ENCODE measurements around the gene DYRK1A.
"Not testable (repeated sequence)": the region's sequence is repeated elsewhere in the genome, so short reads cannot be mapped to it uniquely, and the experiment has no call there.

The DYRK1A gene

GRCh38 chr21:37483776-37484175 lies 117.2 kb downstream of the DYRK1A start:
- no peak for DNase-seq (ENCODE audit: low read depth in 2 of 2)

GRCh38 chr21:37484535-37485474 lies 118.2 kb downstream of the DYRK1A start:
- DNase-seq (ENCODE audit: low read depth in 2 of 2) = no peak

GRCh38 chr21:37489553-37489952 lies 123.0 kb downstream of the DYRK1A start:
- no peak for DNase-seq (ENCODE audit: low read depth in 2 of 2)

- DNase-seq (ENCODE audit: low read depth in 2 of 2) = no peak
Measured at GRCh38 chr21:37490084-37490483, 123.5 kb downstream of the DYRK1A start.

- DNase-seq (ENCODE audit: low read depth in 2 of 2) = no peak
Measured at GRCh38 chr21:37496972-37497371, 130.4 kb downstream of the DYRK1A start.

- DNase-seq (ENCODE audit: low read depth in 2 of 2) = no peak
Measured at GRCh38 chr21:37498664-37499063, 132.1 kb downstream of the DYRK1A start.

GRCh38 chr21:37502947-37503346 lies 136.4 kb downstream of the DYRK1A start:
- no peak for DNase-seq (ENCODE audit: low read depth in 2 of 2)

GRCh38 chr21:37503848-37504467 lies 137.4 kb downstream of the DYRK1A start:
- DNase-seq (ENCODE audit: low read depth in 2 of 2) = no peak

- no peak for DNase-seq (ENCODE audit: low read depth in 2 of 2)
Measured at GRCh38 chr21:37505963-37506362, 139.4 kb downstream of the DYRK1A start.

GRCh38 chr21:37507716-37508115 lies 141.1 kb downstream of the DYRK1A start:
- DNase-seq (ENCODE audit: low read depth in 2 of 2) = no peak

- no peak for DNase-seq (ENCODE audit: low read depth in 2 of 2)
Measured at GRCh38 chr21:37508341-37508740, 141.8 kb downstream of the DYRK1A start.

GRCh38 chr21:37509802-37510393 lies 143.3 kb downstream of the DYRK1A start:
- no peak for DNase-seq (ENCODE audit: low read depth in 2 of 2)

- DNase-seq (ENCODE audit: low read depth in 2 of 2) = no peak
Measured at GRCh38 chr21:37511848-37512247, 145.3 kb downstream of the DYRK1A start.

GRCh38 chr21:37513383-37513782 lies 146.8 kb downstream of the DYRK1A start:
- DNase-seq (ENCODE audit: low read depth in 2 of 2) = no peak

- no peak for DNase-seq (ENCODE audit: low read depth in 2 of 2)
Measured at GRCh38 chr21:37514038-37514667, 147.6 kb downstream of the DYRK1A start.

GRCh38 chr21:37516998-37517397 lies 150.4 kb downstream of the DYRK1A start:
- DNase-seq (ENCODE audit: low read depth in 2 of 2) = no peak

GRCh38 chr21:37520801-37521200 lies 154.2 kb downstream of the DYRK1A start:
- no peak for DNase-seq (ENCODE audit: low read depth in 2 of 2)

- DNase-seq (ENCODE audit: low read depth in 2 of 2) = no peak
Measured at GRCh38 chr21:37521658-37522057, 155.1 kb downstream of the DYRK1A start.

GRCh38 chr21:37522641-37523295 lies 156.2 kb downstream of the DYRK1A start:
- no peak for DNase-seq (ENCODE audit: low read depth in 2 of 2)

- not testable (repeated sequence) for DNase-seq (ENCODE audit: low read depth in 2 of 2)
Measured at GRCh38 chr21:37524944-37525343, 158.4 kb downstream of the DYRK1A start.

GRCh38 chr21:37525810-37526209 lies 159.2 kb downstream of the DYRK1A start:
- DNase-seq (ENCODE audit: low read depth in 2 of 2) = no peak

GRCh38 chr21:37527103-37527502 lies 160.5 kb downstream of the DYRK1A start:
- DNase-seq (ENCODE audit: low read depth in 2 of 2) = no peak

Data from stimulated activated CD4-positive, alpha-beta T cell treated with anti-CD3 and anti-CD28 coated beads, Interleukin-15, amount 100 ng/mL, for 48 hours (primary cell).